ENCODE data around the gene CHRNA4. TPM values are rescaled to one million over a fixed set of nuclear protein-coding genes. Genes with fewer than 3 reads are reported as not detected.

CHRNA4 gene
- total and polyA plus RNA-seq, 2 donors (not counting 3 experiments of a cell fraction or from before 2014, with no cell fraction given) = not detected

- no peak for FAIRE-seq
- Histone ChIP-seq H3K27ac (ENCODE audit: insufficient read depth, low read depth, low read length) (no peak overlapping the region), H3K4me1 (ENCODE audit: control insufficient read depth, extremely low read depth, insufficient read depth, low read length) (no peaks in the 10 kb centered on the region), H2AFZ (ENCODE audit: low read depth, low read length) (no peak overlapping the region), H3K9me1 (replicated peaks; ENCODE audit: control insufficient read depth, extremely low read depth, insufficient read depth, low read length) (no peaks in the 10 kb centered on the region), H3K9me3 (replicated peaks; ENCODE audit: control insufficient read depth, insufficient read depth, low read length) (no peaks in the 10 kb centered on the region), H3K4me3 (replicated peaks in 1 of 3; ENCODE audit: insufficient read depth in 1 of 3, low read depth in 1 of 3, low read length in 3 of 3) (no peak overlapping the region), H3K27me3 (ENCODE audit: control insufficient read depth in 2 of 2, insufficient read depth in 2 of 2, low read length in 2 of 2) (no peaks in the 10 kb centered on the region), H3K36me3 (ENCODE audit: control insufficient read depth in 2 of 2, extremely low read depth in 1 of 2, insufficient read depth in 2 of 2, low read length in 2 of 2) (no peaks in the 10 kb centered on the region), H3K4me2 (ENCODE audit: insufficient read depth, low read length) (no peak overlapping the region), H3K79me2 (ENCODE audit: control insufficient read depth, insufficient read depth, low read length) (no peaks in the 10 kb centered on the region), H3K9ac (replicated peaks; ENCODE audit: extremely low read depth, insufficient read depth, low read length) (no peak overlapping the region), H4K20me1 (replicated peaks; ENCODE audit: control insufficient read depth, extremely low read depth, insufficient read depth, low read length) (no peaks in the 10 kb centered on the region)
- TF ChIP-seq EZH2 (IDR thresholded peaks at IDR 0.05; ENCODE audit: borderline replicate concordance, low read depth, low read length, severe bottlenecking) (no peak), JUN (IDR thresholded peaks at IDR 0.05; ENCODE audit: borderline replicate concordance, insufficient read depth, insufficient read length, low read depth) (no peak), MAX (IDR thresholded peaks at IDR 0.05; ENCODE audit: insufficient read depth, insufficient read length) (no peak), POLR2AphosphoS5 (IDR thresholded peaks at IDR 0.05; ENCODE audit: insufficient read depth, low read depth, low read length) (no peak), POLR2A (IDR thresholded peaks at IDR 0.05; ENCODE audit: low read depth, low read length) (no peak), FOS (IDR thresholded peaks at IDR 0.05; ENCODE audit: borderline replicate concordance, insufficient read depth, low read length) (no peak), GATA2 (IDR thresholded peaks at IDR 0.05; ENCODE audit: insufficient read depth, insufficient read length, low read depth, low read length) (no peak), MYC (IDR thresholded peaks at IDR 0.05; ENCODE audit: low read depth, low read length) (no peak)
- TF ChIP-seq, protein P1, sequence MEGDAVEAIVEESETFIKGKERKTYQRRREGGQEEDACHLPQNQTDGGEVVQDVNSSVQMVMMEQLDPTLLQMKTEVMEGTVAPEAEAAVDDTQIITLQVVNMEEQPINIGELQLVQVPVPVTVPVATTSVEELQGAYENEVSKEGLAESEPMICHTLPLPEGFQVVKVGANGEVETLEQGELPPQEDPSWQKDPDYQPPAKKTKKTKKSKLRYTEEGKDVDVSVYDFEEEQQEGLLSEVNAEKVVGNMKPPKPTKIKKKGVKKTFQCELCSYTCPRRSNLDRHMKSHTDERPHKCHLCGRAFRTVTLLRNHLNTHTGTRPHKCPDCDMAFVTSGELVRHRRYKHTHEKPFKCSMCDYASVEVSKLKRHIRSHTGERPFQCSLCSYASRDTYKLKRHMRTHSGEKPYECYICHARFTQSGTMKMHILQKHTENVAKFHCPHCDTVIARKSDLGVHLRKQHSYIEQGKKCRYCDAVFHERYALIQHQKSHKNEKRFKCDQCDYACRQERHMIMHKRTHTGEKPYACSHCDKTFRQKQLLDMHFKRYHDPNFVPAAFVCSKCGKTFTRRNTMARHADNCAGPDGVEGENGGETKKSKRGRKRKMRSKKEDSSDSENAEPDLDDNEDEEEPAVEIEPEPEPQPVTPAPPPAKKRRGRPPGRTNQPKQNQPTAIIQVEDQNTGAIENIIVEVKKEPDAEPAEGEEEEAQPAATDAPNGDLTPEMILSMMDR (IDR thresholded peaks at IDR 0.05; ENCODE audit: extremely low read depth in 1 of 2, insufficient read depth in 1 of 2, low read depth in 1 of 2, low read length in 2 of 2) = no peak
- dilution Hi-C loops (cut with MboI; ENCODE audit: extremely low pct_ligation_motif_present, low sequenced_read_pairs) (no loop called here), intact Hi-C loops (cut with micrococcal nuclease) (no loop called here)
- ChIA-PET CTCF (interaction anchor here (0.9 to 5.1 kb wide), 22 partner anchors 11 to 811 kb away, joined by 3 to 267 read pairs (median 5); partner anchors contain the start of genes CHRNA4 and PPDPF), POLR2A (no interaction called here)
- no peak for DNase-seq (ENCODE audit: low read depth, low spot score)
- no TSS peak for BruUV-seq (replicated peaks)
These were observed 50.7 kb downstream of the CHRNA4 start for GRCh38 chr20:63310265-63310991.

All from endothelial cell of umbilical vein (primary cell).